22Rv1 (cell line): ENCODE data around the gene CCDC102A.

Source experiments
- H3K27ac ChIP-seq: fragments of 450-650 bp; 2 replicates; pipeline ENCODE4 v1.5.1; 2017
- ZFX ChIP-seq: fragments of 450-650 bp; IDR thresholded peaks from 2 replicates; pipeline ENCODE4 v1.6.1; 2017; ENCODE audit warnings: antibody characterized with exemption, borderline replicate concordance
- TF ChIP-seq, protein P1 (sequence below): fragments of 450-650 bp; IDR thresholded peaks from 2 replicates; pipeline ENCODE4 v1.5.1; 2017; ENCODE audit warnings: mild to moderate bottlenecking

Gene CCDC102A

DNA sequence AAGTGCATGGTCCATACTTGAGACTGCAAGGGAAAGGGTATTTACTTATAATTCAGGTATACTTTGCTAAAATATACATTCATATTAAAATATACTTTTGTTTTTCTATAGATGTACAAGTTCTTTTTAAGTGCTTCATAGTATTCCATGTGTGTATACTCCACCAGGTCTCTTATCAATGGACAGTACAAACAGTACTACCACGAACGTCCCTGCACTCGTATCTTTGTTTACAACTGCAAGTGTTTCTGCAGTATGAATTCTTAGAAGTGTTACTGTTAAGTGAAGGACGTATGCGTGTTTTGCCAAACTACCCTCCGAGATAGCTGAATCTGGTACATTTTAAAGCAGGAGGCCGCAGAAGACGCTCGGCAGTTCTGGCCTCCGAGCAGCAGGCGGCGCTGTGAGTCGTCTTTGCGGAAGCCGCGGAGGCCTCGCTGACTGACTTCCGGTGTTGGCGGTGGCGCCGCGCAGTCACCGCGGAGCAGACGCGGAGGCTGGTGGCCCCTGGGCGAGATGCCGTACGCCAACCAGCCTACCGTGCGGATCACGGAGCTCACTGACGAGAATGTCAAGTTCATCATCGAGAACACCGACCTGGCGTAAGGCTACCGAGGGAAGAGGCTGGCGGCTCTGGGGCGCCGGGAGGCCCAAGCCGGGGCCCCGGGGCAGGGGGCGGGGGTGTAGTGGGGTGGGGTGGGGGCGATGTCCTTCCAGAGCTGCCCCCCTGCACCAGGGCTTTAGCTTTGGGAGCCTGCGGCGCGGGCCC lies 74.0 kb downstream of the CCDC102A start, which contains the start of gene POLR2C:
POLR2C (plus strand) TSS at position 471 of the 769 bp plus-strand sequence; CDS start at position 517, 46 bp downstream.
- TF ChIP-seq, protein P1, sequence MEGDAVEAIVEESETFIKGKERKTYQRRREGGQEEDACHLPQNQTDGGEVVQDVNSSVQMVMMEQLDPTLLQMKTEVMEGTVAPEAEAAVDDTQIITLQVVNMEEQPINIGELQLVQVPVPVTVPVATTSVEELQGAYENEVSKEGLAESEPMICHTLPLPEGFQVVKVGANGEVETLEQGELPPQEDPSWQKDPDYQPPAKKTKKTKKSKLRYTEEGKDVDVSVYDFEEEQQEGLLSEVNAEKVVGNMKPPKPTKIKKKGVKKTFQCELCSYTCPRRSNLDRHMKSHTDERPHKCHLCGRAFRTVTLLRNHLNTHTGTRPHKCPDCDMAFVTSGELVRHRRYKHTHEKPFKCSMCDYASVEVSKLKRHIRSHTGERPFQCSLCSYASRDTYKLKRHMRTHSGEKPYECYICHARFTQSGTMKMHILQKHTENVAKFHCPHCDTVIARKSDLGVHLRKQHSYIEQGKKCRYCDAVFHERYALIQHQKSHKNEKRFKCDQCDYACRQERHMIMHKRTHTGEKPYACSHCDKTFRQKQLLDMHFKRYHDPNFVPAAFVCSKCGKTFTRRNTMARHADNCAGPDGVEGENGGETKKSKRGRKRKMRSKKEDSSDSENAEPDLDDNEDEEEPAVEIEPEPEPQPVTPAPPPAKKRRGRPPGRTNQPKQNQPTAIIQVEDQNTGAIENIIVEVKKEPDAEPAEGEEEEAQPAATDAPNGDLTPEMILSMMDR = peak; percentile 95
- no peak for TF ChIP-seq ZFX
- peak within 1 kb of the TSS; percentile 64 for H3K27ac ChIP-seq
